Gastrocnemius medialis (tissue), 4 donors: ENCODE data around the gene STK33.

Experiments
- CTCF ChIP-seq, 5 experiments: fragments of 450-650 bp in 3 of 5; fragments of 200-600 bp in 2 of 5; sonication (generic) in 2 of 5; IDR thresholded peaks in 4 of 5; conservative IDR thresholded peaks in 1 of 5; 1 replicate in 4 of 5; 2 replicates in 1 of 5; pipeline ENCODE4 v1.5.1; 2016 to 2019; ENCODE audit warnings: antibody characterized with exemption in 5 of 5, mild to moderate bottlenecking in 3 of 5, moderate library complexity in 3 of 5
- POLR2A ChIP-seq, 2 donors: fragments of 450-650 bp; IDR thresholded peaks; one replicate each; pipeline ENCODE4 v1.6.1; 2017; ENCODE audit warnings: antibody characterized with exemption in 2 of 2, mild to moderate bottlenecking in 2 of 2, moderate library complexity in 2 of 2

GRCh38 chr11:8392886-8393285, 201.1 kb downstream of the STK33 start:
- no peak for TF ChIP-seq CTCF (IDR thresholded peaks at IDR 0.05 in 4 of 5, conservative IDR thresholded peaks at IDR 0.05 in 1 of 5)
- TF ChIP-seq POLR2A (IDR thresholded peaks at IDR 0.05), result no peak
